Measurements from ENCODE around the gene CFB.

The CFB gene

DNA sequence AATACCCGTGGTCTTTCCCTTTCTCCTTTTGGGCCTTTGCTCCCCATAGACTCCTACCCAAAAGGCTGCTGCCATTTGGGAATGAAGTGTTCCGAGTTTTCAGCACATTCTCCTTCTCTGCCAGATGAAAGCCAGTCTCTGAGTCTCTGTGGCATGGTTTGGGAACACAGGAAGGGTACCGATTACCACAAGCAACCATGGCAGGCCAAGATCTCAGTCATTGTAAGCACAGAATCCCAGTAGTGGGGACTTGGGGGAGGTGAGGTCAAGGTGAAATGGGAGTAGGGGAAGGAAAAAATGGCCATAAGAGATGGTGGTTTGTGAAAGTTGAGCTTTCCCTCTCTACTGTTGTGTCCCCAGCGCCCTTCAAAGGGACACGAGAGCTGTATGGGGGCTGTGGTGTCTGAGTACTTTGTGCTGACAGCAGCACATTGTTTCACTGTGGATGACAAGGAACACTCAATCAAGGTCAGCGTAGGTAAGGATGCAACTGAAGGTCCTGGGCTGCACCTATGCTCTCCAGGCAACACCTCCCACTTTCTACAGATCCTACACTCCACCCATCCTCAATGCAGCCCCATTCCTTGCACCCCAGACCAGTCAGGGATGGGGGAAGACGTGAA lies 4.1 kb downstream of the CFB start:
- no peak for DNase-seq

DNA sequence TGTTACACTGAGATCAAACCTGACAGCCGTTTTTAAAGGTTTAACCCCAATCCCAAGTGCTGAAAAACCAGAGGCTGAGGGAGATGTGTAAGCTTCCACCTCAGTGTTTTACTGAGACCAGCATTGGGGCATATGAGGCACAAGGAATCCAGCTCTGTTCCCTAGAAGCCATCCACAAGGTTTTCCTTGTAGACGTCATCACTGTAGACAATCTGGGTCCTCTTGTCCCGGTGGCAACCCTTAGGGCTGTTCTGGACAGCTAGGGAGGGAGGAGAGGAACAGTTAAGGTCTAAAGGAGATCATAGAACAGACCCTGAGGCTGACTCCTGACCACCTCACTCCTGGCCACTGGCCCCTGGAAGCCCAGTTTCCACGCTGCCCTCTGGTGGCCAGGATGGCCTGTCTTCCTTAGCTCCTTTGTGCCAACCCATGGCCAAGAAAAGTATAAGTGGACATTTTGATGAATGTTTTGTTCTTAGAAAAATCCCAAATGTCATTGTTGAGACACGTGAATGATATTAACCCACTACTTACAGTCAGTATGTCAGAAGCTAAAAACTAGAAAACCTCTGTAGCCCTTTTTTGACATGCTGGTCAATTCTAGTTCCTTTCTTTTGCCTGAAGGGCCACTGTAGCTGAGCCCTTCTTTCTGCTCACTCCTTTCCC lies 6.4 kb downstream of the CFB start:
- DNase-seq = no peak

DNA sequence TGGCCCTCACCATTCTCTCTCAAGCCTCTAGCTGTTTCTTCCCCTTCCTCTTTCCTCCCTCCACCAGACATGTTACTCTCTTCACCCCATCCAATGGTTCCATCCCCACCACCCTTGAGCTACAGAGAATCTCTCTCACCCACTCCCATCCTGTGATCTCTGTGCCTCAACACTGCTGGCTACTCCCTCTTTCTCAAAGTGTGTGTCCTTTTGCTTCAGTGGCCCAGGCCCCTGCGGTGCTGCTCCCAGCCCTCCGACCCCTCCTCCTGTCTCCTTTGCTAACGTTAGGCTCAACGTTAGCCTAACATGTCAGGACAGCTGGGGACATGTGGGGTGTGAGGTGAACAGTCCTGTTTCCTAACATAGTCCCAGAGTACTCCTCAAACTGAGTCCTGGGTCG lies 7.0 kb downstream of the CFB start:
- DNase-seq = no peak

DNA sequence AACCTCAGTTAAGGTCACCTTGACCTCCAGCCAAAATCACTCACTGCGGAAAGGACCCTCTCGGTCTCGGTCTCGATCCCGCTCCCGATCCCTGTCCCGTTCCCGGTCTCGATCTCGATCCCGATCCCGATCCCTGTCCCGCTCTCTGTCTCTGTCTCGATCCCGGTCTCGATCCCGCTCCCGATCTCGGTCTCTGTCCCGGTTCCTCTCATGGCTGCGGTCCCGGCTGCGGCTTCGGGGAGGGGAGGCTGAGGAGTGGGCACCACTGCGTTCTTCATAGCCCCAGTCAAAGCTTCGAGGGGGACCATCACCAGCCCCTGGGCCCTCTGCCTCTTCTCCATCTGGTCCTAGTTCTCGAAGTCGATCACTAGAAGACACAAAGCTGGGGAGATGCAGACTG lies 8.6 kb downstream of the CFB start:
- no peak for DNase-seq

DNA sequence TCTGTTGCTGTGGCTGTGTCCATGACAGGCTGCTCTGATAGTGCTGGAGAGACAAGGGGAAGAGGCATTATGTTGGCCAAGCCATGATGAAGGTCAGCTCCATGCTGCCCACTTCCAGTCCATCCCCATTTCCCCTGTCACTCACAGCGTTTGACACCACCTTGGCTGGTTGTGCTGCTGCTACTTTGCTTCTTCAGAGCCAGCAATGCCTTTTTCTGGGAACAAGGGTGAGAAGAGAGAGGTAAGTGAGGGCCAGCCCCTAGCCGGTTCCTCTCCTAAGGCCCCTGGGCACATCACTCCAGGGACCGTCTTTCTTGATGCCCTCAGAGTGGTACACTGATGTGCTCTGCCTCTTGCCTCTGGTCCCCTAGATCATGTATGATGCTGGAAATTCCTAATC lies 10.9 kb downstream of the CFB start:
- no peak for DNase-seq

DNA sequence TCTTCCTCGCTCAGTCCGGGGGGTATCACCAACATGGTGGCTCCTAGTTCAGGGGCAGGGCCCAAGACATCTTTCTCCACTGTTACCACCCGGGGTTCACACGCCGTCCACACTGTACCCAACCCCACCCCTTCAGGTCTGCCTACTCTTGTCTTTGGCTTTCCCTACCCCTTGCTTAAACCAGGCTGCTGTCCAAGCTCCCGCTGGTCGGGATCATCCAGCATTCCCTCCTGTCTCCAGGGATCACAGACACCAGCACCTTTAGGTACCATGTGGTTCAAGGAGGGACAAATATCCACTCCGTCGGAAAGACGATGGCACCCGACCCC lies 12.5 kb downstream of the CFB start:
- DNase-seq = no peak

DNA sequence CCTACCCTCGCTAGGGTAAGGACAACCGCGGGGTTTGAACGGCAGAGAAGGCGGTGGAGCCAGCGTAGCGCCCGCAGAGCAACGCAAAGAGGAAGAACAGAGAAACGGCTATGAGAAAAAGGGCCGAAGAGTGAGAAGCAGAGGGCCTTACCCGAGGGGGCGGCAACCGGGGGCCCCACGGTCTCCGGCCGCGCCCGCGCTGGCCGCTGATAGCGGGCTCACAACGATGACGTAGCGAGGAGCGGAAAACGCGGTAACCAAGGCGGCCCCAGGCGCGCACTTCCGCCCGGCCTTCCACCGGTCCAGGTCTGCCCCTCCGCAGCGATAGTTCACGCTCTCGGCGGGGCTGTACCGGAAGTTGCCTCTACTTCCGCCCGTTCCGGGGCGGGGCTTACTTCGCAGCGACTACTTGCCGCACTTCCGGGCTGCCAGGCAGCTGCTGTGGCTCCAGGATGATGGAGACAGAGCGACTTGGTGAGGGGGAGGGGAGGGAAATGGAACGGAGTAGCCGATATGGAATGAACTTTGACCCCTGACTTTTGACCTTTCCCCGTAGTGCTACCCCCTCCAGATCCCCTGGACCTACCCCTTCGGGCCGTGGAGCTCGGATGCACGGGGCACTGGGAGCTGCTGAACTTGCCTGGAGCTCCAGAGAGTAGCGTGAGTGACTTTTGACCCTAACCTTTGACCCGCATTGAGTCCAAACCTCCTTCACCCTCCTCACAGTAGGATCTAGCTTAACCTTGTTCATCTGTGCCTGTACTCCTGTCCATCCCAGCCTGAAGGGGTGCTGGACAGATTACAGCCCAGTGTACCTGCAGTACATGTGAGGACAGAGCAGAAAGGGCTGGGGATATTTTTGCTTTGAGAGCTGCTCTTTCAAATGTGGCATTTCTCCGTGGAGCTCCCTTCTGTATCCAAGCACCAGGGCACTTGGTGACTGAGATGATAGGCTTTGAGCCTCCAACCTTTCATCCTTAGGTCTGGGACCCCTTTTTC lies 13.1 kb downstream of the CFB start, which contains the start of the genes NELFE and SKIC2:
NELFE (minus strand) TSS at position 231 of the 999 bp plus-strand sequence. CDS start 525 bp downstream, outside the sequence.
SKIC2 (plus strand) TSS at position 435 of the 999 bp plus-strand sequence; CDS start at position 453, 18 bp downstream.
- peak; percentile 95 for DNase-seq

DNA sequence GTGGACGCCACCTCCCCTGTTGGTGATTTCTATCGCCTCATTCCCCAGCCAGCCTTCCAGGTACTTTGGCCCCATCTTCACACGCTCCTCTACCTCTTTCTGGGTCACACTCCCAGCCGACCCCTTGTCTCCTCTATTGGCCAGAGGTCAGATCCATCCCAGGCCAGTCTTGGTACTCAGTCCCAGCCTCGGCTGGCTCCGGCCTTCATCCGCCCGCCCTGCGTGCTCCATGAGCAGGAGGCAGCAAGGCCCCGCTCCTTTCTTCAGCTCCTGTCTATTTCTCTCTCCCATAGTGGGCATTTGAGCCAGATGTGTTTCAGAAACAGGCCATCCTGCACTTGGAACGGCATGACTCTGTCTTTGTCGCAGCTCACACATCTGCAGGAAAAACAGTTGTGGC lies 15.7 kb downstream of the CFB start:
- no peak for DNase-seq

DNA sequence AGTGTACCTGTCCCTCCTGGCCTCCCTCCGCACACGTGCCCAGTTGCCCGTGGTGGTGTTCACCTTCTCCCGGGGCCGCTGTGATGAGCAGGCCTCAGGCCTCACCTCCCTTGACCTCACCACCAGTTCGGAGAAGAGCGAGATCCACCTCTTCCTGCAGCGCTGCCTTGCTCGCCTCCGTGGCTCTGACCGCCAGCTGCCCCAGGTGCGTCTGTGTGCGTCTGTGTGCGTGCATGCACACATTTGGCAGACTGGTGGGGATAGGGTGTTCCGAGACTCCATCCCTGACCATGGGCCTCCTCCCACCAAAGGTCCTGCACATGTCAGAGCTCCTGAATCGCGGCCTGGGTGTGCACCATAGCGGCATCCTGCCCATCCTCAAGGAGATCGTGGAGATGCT lies 18.0 kb downstream of the CFB start:
- DNase-seq = no peak

DNA sequence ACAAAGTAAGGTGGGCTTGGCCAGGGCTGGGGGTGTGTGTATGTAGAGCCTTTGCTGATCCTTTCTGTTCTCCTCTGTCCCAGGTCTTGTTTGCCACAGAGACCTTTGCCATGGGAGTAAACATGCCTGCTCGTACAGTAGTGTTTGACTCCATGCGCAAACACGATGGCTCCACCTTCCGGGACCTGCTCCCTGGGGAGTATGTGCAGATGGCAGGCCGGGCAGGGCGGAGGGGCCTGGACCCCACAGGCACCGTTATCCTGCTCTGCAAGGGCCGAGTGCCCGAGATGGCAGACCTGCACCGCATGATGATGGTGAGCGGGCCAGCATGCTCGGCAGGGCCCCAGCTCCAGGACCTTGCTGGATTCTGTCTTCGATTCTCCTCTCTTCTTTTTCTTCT lies 19.8 kb downstream of the CFB start:
- DNase-seq = no peak

DNA sequence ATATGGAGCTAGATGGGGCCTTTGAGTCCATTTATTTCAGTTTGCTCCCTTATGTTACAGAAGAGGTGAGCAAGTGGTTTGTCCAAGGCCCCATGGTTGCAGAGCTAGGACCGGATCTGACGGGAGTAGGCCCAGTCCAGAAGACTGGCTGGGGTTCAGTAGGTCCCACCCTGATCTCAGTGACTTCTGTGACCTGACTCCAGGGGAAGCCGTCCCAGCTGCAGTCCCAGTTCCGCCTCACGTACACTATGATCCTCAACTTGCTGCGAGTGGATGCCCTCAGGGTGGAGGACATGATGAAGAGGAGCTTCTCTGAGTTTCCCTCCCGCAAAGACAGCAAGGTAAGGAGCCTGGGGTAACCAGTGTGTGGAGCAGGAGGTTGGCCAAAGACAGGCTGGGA lies 20.6 kb downstream of the CFB start:
- no peak for DNase-seq

DNA sequence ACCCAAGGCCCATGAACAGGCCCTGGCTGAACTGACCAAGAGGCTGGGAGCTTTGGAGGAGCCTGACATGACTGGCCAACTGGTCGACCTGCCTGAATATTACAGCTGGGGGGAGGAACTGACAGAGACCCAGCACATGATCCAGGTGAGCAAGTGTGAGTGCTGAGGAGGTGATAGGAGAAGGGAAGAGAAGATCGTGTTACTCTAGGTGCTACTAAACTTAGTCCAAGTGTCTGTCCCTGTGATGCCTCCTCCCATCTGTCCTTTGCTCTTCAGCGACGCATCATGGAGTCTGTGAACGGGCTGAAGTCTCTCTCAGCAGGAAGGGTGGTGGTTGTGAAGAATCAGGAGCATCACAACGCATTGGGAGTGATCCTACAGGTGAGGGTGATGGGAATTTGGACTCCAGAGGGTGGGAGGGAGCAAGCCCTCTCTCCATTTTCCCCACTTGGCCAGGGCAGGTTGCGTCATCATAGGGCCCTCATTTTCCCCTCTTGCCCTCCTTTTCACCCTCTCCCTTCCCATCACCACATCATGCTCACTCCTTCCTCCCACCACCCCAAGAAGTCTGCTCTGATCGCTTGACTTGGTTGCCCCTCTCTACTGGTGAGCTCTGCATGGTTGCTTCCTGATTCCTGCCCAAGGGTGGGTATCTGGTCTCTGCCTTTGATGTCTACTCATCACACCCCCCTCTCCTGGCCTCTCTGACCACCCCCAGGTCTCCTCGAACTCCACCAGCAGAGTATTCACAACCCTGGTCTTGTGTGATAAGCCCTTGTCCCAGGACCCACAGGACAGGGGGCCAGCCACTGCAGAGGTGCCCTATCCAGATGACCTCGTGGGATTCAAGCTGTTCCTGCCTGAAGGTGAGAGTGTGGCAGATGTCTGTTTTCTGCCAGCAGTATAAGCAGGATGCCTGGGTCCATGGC lies 21.4 kb downstream of the CFB start:
- no peak for DNase-seq

DNA sequence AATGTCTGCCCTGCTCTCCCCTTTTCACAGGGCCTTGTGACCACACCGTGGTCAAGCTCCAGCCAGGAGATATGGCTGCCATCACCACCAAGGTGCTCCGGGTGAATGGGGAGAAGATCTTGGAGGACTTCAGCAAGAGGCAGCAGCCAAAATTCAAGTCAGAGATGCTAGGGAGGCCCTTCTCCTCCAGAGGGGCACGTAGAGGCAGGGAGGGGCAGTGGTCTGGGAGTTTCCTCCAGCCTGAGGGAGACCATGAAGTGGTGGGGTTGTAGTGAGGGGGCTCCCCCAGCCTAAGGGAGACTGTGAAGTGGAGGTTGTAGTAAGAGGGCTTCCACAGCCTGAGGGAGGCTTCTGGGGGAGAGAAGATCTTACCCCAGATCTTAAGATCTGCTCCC lies 22.0 kb downstream of the CFB start:
- no peak for DNase-seq

DNA sequence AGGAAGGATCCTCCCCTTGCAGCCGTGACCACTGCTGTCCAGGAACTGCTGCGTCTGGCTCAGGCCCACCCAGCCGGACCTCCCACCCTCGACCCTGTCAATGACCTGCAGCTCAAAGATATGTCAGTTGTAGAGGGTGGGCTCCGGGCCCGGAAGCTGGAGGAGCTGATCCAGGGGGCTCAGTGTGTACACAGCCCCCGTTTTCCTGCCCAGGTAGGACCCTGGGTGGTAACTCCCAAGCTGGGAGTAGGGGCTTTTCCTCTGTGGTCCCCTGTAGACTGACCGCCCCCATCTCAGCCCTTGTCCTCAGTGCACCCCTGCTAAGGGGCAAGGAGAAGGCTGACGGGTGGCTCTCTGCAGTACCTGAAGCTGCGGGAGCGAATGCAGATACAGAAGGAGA lies 22.4 kb downstream of the CFB start:
- DNase-seq = no peak

DNA sequence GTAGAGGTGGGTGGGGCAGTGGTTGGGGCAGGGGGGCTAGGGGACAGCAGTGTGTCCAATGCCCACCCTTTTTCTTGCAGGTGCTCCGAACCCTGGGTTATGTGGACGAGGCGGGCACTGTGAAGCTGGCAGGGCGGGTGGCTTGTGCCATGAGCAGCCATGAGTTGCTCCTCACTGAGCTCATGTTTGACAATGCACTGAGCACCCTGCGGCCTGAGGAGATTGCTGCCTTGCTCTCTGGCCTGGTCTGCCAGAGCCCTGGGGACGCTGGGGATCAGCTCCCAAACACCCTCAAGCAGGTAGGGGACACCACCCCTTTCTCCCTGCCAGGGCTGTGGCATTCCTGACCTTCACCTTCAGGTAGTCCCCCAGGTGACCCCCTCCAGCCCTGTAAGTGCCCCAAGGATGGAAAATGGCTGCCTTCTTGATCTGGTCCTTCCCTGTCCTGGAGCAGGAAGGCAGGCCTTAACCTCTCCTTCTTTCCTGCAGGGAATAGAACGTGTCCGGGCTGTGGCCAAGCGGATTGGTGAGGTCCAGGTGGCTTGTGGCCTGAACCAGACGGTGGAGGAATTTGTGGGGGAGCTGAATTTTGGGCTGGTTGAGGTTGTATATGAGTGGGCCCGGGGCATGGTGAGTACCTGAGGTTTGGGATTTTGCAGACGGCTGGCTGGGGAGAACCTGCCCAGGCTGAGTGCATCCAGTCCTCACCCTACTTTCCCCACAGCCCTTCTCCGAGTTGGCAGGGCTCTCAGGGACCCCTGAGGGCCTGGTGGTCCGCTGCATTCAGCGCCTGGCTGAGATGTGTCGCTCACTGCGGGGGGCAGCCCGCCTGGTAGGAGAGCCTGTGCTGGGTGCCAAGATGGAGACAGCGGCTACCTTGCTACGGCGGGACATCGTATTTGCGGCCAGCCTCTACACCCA lies 23.2 kb downstream of the CFB start:
- no peak for DNase-seq

DNA sequence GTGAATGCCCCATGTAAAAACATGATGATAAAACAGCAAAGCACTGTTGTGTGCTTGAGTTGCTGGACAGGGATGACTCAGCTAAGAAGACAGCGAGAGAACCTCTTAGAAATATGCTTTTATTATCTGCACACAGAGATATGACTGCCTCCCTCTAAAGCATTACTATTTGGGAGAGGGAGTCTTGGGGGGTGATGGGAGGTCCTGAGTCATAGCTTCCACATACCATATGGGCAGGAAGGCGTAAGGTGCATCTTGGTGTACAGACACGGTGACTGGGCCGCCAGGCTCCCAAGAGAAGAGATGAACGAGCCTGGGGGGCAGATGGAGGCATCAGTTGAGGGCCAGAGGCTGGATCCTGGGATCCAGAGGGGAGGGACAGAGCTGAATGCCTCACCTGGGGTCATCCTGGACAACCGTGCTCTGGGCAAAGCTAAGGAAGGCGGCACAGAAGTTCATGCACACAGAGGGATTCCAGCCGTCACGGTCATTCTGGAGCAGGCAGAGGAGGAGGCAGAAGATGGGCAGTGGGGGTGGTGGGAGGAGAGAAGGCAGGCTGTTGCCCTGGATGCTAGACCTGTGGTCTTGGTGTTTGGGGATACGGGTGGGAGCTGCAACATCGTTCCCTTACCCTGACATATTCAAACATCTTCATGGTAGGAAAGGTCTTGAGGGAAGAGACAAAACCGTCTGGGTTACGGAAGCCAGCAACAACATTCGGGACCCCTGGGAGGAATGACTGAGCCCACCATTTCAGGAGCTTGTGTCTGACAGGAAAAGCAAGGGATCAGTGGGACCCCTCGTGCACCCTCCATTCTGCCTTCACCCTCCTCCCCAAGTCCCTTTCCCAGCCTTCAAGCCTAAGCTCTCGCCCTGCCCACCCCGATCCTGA lies 24.1 kb downstream of the CFB start:
- no peak for DNase-seq

DNA sequence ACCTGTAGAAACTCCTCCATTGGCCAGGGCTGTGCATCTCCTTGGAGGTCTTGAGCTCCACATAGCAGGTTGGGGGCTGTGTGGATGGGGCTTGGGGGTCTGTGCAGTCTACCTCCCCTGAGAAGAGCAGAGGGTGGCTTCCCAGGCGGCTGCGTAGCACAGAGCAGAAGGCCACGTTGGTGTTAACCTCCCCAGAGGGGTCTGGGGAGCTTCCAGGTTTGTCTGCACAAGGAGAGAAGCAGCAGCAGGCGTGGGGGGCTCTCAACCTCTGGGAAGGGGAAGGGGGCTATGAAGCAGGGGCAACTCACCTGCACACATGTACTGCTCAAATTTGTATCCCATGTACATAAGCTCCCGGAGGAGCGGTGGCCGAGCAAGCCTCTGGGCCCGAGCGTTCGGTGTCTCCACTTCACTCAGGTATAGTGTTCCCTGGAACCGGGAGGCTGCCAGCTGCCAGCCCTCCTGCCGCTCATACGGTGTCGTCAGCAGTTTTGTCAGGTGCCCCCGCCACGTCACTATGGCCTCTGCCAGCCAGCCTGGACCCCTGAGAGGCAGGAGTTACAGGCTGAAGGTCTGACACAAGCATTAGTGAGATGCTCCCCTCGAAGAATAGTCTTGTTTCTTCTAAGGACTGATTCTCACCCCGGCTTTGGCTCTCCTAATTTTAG lies 24.8 kb downstream of the CFB start:
- no peak for DNase-seq

DNA sequence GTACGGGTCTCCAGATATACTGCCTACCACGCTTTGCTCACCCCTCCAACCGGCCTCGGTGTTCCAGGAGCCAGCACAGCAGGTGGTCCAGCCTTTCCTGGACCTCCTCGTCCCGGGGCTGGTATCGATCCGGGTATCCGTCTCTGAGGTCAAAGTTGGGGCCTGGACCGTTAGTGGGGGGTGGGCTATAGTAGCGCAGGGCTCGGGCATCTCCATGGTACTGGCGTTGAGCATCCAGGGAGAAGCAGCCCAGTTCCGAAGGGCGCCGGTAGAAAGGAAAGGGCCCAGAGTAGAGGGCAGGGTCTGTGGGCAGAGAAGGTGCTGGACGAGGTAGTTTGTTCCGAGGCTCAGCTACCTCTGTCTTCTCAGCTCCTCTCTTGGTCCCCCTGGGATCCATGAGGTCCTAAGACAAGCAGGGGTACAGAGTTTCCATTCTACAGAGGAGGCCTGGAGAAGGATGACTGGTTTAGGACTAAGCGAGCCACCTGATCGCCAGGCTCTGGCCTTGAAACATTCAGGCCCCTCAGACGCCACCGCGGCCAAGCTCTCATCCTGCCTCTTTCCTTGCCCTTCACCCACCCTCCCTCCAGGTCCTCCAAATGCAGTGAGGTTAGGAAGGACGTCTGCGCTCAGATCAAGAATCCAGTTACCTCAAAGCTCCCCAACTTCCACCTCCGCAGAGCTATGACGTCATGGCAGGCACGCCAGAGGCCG lies 25.5 kb downstream of the CFB start:
- no peak for DNase-seq

Data from NCI-H446 treated with DMSO at 0.1 percent for 48 hours (cell line).